Astrocyte (in vitro differentiated cells and primary cell): ENCODE data around the gene OSBPL2. TPM values are rescaled to one million over a fixed set of nuclear protein-coding genes. Genes with fewer than 3 reads are reported as not detected.

Source experiments
- DNase-seq: peaks from one replicate; pipeline ENCODE4 v3.0.0-alpha.2; 2010; ENCODE audit warnings: low read depth
- FAIRE-seq: peaks from 2 replicates; lab custom pipeline; 2011; peaks lifted over from hg19 to GRCh38; lab: Jason Lieb, UNC
- H2AFZ ChIP-seq: 2 replicates; pipeline ENCODE4 v1.6.0; 2012; ENCODE audit warnings: low read depth, low read length, inconsistent platforms
- H3K27ac ChIP-seq: 2 replicates; pipeline ENCODE4 v1.5.1; 2011; ENCODE audit warnings: low read depth, low read length, inconsistent platforms
- H3K27me3 ChIP-seq: 2 replicates; pipeline ENCODE4 v1.6.0; 2011; ENCODE audit warnings: low read length, inconsistent platforms; ENCODE audit not compliant: insufficient read depth
- H3K36me3 ChIP-seq: 2 replicates; pipeline ENCODE4 v1.5.1; 2011; ENCODE audit warnings: low read length, inconsistent platforms; ENCODE audit not compliant: insufficient read depth
- H3K4me1 ChIP-seq: 2 replicates; pipeline ENCODE4 v1.5.1; 2011; ENCODE audit warnings: low read length, inconsistent platforms; ENCODE audit not compliant: insufficient read depth
- H3K4me2 ChIP-seq: 2 replicates; pipeline ENCODE4 v1.6.0; 2012; ENCODE audit warnings: low read length, inconsistent platforms
- H3K4me3 ChIP-seq: 2 replicates; pipeline ENCODE4 v1.5.1; 2011; ENCODE audit warnings: low read depth, mild to moderate bottlenecking, low read length, inconsistent platforms; ENCODE audit not compliant: insufficient read depth
- H3K79me2 ChIP-seq: 2 replicates; pipeline ENCODE4 v1.6.0; 2012; ENCODE audit warnings: mild to moderate bottlenecking, low read length, inconsistent platforms; ENCODE audit not compliant: insufficient read depth
- H3K9ac ChIP-seq: 2 replicates; pipeline ENCODE4 v1.6.0; 2012; ENCODE audit warnings: mild to moderate bottlenecking, low read length, inconsistent platforms
- H3K9me3 ChIP-seq: 2 replicates; pipeline ENCODE4 v1.5.1; 2012; ENCODE audit warnings: low read depth, mild to moderate bottlenecking, low read length, inconsistent platforms; ENCODE audit not compliant: insufficient read depth
- H4K20me1 ChIP-seq: 2 replicates; pipeline ENCODE4 v1.6.0; 2012; ENCODE audit warnings: low read length, inconsistent platforms; ENCODE audit not compliant: insufficient read depth
- H3K27ac Mint-ChIP-seq: one replicate; pipeline ENCODE4 v1.8.0; 2021; ENCODE audit warnings: mild to moderate bottlenecking, mixed read lengths; ENCODE audit not compliant: unreplicated experiment
- H3K27me3 Mint-ChIP-seq: one replicate; pipeline ENCODE4 v1.8.0; 2021; ENCODE audit warnings: low read depth, mixed read lengths; ENCODE audit not compliant: unreplicated experiment
- H3K36me3 Mint-ChIP-seq: one replicate; pipeline ENCODE4 v1.8.0; 2021; ENCODE audit warnings: low read depth, mixed read lengths; ENCODE audit not compliant: unreplicated experiment
- H3K4me1 Mint-ChIP-seq: one replicate; pipeline ENCODE4 v1.8.0; 2021; ENCODE audit warnings: low read depth, mixed read lengths; ENCODE audit not compliant: unreplicated experiment
- H3K4me3 Mint-ChIP-seq: one replicate; pipeline ENCODE4 v1.8.0; 2021; ENCODE audit warnings: mild to moderate bottlenecking, moderate library complexity, mixed read lengths; ENCODE audit not compliant: unreplicated experiment
- H3K9me3 Mint-ChIP-seq: one replicate; pipeline ENCODE4 v1.8.0; 2021; ENCODE audit warnings: mild to moderate bottlenecking, mixed read lengths; ENCODE audit not compliant: unreplicated experiment
- EZH2 ChIP-seq: IDR thresholded peaks from 2 replicates; pipeline ENCODE4 v1.6.1; 2012; ENCODE audit warnings: mild to moderate bottlenecking, low read length, inconsistent platforms; ENCODE audit not compliant: insufficient read depth
- total RNA-seq: library from RNA; stranded (reverse); gene quantifications from 2 replicates; pipeline ENCODE4 v1.2.1, GENCODE V29; 2021
- TF ChIP-seq, protein P1 (sequence below): IDR thresholded peaks from 2 replicates; pipeline ENCODE4 v1.5.1; 2011; ENCODE audit warnings: low read depth, mild to moderate bottlenecking, inconsistent platforms, low read length, moderate library complexity; ENCODE audit not compliant: insufficient read depth

Gene OSBPL2
- total RNA-seq, 1 donor from 2014 or later, result 60.3 TPM

- Mint-ChIP-seq H3K27ac (no peak overlapping the region), H3K4me1 (no peaks in the 10 kb centered on the region), H3K9me3 (no peaks in the 10 kb centered on the region), H3K36me3 (peaks cover 30% of the 10 kb centered on the region), H3K27me3 (no peaks in the 10 kb centered on the region), H3K4me3 (no peak overlapping the region)
- Histone ChIP-seq H2AFZ (no peak overlapping the region), H3K27ac (no peak overlapping the region), H3K4me1 (no peaks in the 10 kb centered on the region), H3K36me3 (peaks cover 14% of the 10 kb centered on the region), H3K4me3 (no peak overlapping the region), H3K79me2 (peaks cover 12% of the 10 kb centered on the region), H3K27me3 (no peaks in the 10 kb centered on the region), H4K20me1 (peaks cover 33% of the 10 kb centered on the region), H3K4me2 (no peak overlapping the region), H3K9ac (no peak overlapping the region), H3K9me3 (no peaks in the 10 kb centered on the region)
- TF ChIP-seq, protein P1, sequence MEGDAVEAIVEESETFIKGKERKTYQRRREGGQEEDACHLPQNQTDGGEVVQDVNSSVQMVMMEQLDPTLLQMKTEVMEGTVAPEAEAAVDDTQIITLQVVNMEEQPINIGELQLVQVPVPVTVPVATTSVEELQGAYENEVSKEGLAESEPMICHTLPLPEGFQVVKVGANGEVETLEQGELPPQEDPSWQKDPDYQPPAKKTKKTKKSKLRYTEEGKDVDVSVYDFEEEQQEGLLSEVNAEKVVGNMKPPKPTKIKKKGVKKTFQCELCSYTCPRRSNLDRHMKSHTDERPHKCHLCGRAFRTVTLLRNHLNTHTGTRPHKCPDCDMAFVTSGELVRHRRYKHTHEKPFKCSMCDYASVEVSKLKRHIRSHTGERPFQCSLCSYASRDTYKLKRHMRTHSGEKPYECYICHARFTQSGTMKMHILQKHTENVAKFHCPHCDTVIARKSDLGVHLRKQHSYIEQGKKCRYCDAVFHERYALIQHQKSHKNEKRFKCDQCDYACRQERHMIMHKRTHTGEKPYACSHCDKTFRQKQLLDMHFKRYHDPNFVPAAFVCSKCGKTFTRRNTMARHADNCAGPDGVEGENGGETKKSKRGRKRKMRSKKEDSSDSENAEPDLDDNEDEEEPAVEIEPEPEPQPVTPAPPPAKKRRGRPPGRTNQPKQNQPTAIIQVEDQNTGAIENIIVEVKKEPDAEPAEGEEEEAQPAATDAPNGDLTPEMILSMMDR, result no peak
- no peak for TF ChIP-seq EZH2
- no peak for FAIRE-seq
- DNase-seq, result no peak
Measured at GRCh38 chr20:62196286-62196685, 42.0 kb upstream of the OSBPL2 start.

DNA sequence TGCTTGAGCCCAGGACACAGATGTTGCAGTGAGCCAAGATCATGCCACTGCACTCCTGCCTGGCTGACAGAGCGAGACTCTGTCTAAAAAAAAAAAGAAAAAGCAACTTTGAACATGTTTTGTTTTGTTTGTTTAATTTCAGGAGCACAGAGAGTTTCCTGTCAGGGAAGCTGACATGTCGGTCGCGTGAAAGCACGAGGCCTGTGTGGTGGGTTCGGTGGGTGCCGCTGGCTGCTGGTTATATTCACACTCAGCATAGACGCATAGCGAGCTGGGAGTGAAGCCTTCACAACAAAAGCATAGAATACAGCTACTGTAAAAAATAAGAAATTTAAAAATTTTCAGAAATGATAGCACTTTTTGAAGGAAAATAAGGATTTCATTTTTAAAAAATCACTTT, 41.0 kb upstream of the OSBPL2 start:
- Mint-ChIP-seq H3K9me3 (no peaks in the 10 kb centered on the region), H3K27ac (no peak overlapping the region), H3K4me3 (no peak overlapping the region), H3K36me3 (peaks cover 29% of the 10 kb centered on the region), H3K27me3 (no peaks in the 10 kb centered on the region), H3K4me1 (no peaks in the 10 kb centered on the region)
- H3K4me2 ChIP-seq, result no peak overlapping the region
- TF ChIP-seq, protein P1, result no peak
- TF ChIP-seq EZH2, result no peak
- no peaks in the 10 kb centered on the region for H3K9me3 ChIP-seq
- no peak overlapping the region for H3K9ac ChIP-seq
- H3K4me1 ChIP-seq, result no peaks in the 10 kb centered on the region
- H3K79me2 ChIP-seq, result peaks cover 4% of the 10 kb centered on the region
- DNase-seq, result no peak
- no peaks in the 10 kb centered on the region for H3K27me3 ChIP-seq
- FAIRE-seq, result no peak
- peaks cover 14% of the 10 kb centered on the region for H3K36me3 ChIP-seq
- H2AFZ ChIP-seq, result no peak overlapping the region
- no peak overlapping the region for H3K4me3 ChIP-seq
- H4K20me1 ChIP-seq, result peaks cover 30% of the 10 kb centered on the region
- H3K27ac ChIP-seq, result no peak overlapping the region

GRCh38 chr20:62197801-62198200, 40.5 kb upstream of the OSBPL2 start:
- FAIRE-seq, result no peak
- Histone ChIP-seq H3K79me2 (peaks cover 4% of the 10 kb centered on the region), H3K4me3 (no peak overlapping the region), H4K20me1 (peaks cover 26% of the 10 kb centered on the region), H3K27me3 (no peaks in the 10 kb centered on the region), H3K9me3 (no peaks in the 10 kb centered on the region), H3K9ac (no peak overlapping the region), H3K4me2 (no peak overlapping the region), H2AFZ (no peak overlapping the region), H3K27ac (no peak overlapping the region), H3K36me3 (peaks cover 14% of the 10 kb centered on the region), H3K4me1 (peaks cover 2% of the 10 kb centered on the region)
- Mint-ChIP-seq H3K4me3 (no peak overlapping the region), H3K27ac (no peak overlapping the region), H3K36me3 (peaks cover 29% of the 10 kb centered on the region), H3K9me3 (no peaks in the 10 kb centered on the region), H3K27me3 (no peaks in the 10 kb centered on the region), H3K4me1 (no peaks in the 10 kb centered on the region)
- no peak for TF ChIP-seq EZH2
- TF ChIP-seq, protein P1, result no peak
- DNase-seq, result no peak
